PC-3 (cell line): ENCODE results near the gene RRBP1. TPM values are rescaled to one million over a fixed set of nuclear protein-coding genes. Genes with fewer than 3 reads are reported as not detected.

Experiments
- ATAC-seq: fragments of 200-7000 bp; cut with Tn5 transposase; 2 replicates; pipeline ENCODE4 v1.9.1; 2020; ENCODE audit warnings: mild to moderate bottlenecking, moderate library complexity
- BruUV-seq: library from RNA; stranded (reverse); fragments of 400-500 nt; replicated peaks from 2 replicates; lab custom pipeline; 2021; lab: Mats Ljungman, UMichigan
- CTCF ChIA-PET: fragments of 300-600 bp; sonication (Branson Sonifier 250); formaldehyde crosslinking; loops from one replicate; lab custom pipeline; 2022; ENCODE audit warnings: antibody characterized with exemption; lab: Charles Lee
- POLR2A ChIA-PET: fragments of 300-600 bp; sonication (Branson Sonifier 250); formaldehyde crosslinking; loops from one replicate; lab custom pipeline; 2022; ENCODE audit warnings: antibody characterized with exemption; ENCODE audit not compliant: unreplicated experiment; lab: Charles Lee
- DNase-seq: peaks from one replicate; pipeline ENCODE4 v3.0.0-alpha.2; 2015
- H2AFZ ChIP-seq: fragments of 300-600 bp; sonication (generic); 2 replicates; pipeline ENCODE4 v1.6.0; 2016; ENCODE audit warnings: antibody characterized with exemption, low read length
- H3F3A ChIP-seq: fragments of 300-600 bp; sonication (generic); one replicate; pipeline ENCODE4 v1.6.0; 2017; ENCODE audit warnings: antibody characterized with exemption, low read length, control low read depth, mild to moderate bottlenecking; ENCODE audit not compliant: unreplicated experiment
- H3K27ac ChIP-seq: fragments of 300-600 bp; sonication (generic); 2 replicates; pipeline ENCODE4 v1.5.1; 2016; ENCODE audit warnings: mild to moderate bottlenecking, low read length
- H3K27me3 ChIP-seq: fragments of 300-600 bp; sonication (generic); 2 replicates; pipeline ENCODE4 v1.6.1; 2016; ENCODE audit warnings: low read length, mixed read lengths
- H3K36me3 ChIP-seq: fragments of 300-600 bp; sonication (generic); 2 replicates; pipeline ENCODE4 v1.6.1; 2016; ENCODE audit warnings: low read depth, mixed run types, low read length, mixed read lengths
- H3K4me1 ChIP-seq: fragments of 300-600 bp; sonication (generic); 2 replicates; pipeline ENCODE4 v1.5.1; 2016; ENCODE audit warnings: low read length; ENCODE audit not compliant: insufficient read depth
- H3K4me2 ChIP-seq: fragments of 300-600 bp; sonication (generic); 2 replicates; pipeline ENCODE4 v1.6.0; 2016; ENCODE audit warnings: low read length
- H3K4me3 ChIP-seq: fragments of 300-600 bp; sonication (generic); 2 replicates; pipeline ENCODE4 v1.5.1; 2016; ENCODE audit warnings: mild to moderate bottlenecking, low read length, mixed read lengths
- H3K79me2 ChIP-seq: fragments of 300-600 bp; sonication (generic); 2 replicates; pipeline ENCODE4 v1.6.1; 2017; ENCODE audit warnings: low read length, mixed read lengths
- H3K9ac ChIP-seq: fragments of 300-600 bp; sonication (generic); 2 replicates; pipeline ENCODE4 v1.6.0; 2016; ENCODE audit warnings: mild to moderate bottlenecking, low read length
- H3K9me2 ChIP-seq: fragments of 300-600 bp; sonication (generic); replicated peaks from 2 replicates; pipeline ENCODE4 v1.6.1; 2016; ENCODE audit warnings: mixed run types, low read length, mixed read lengths
- H3K9me3 ChIP-seq: fragments of 300-600 bp; sonication (generic); 2 replicates; pipeline ENCODE4 v1.6.1; 2016; ENCODE audit warnings: low read length, mixed read lengths
- H4K20me1 ChIP-seq: fragments of 300-600 bp; sonication (generic); 2 replicates; pipeline ENCODE4 v1.6.1; 2016; ENCODE audit warnings: low read length, mixed read lengths
- EZH2 ChIP-seq: fragments of 300-600 bp; sonication (generic); IDR thresholded peaks from one replicate; pipeline ENCODE4 v1.6.1; 2017; ENCODE audit warnings: antibody characterized with exemption, mild to moderate bottlenecking, low read length; ENCODE audit not compliant: unreplicated experiment
- EZH2phosphoT487 ChIP-seq: fragments of 300-600 bp; sonication (generic); IDR thresholded peaks from 2 replicates; pipeline ENCODE4 v1.6.1; 2018; ENCODE audit warnings: mild to moderate bottlenecking, antibody characterized with exemption, low read length, borderline replicate concordance
- intact Hi-C: fragments of 100-400 bp; cut with micrococcal nuclease; formaldehyde crosslinking; loops from 2 replicates; pipeline ENCODE4 v1.9.0; 2023
- total RNA-seq: library from RNA; depleted of rRNA; stranded (reverse); fragments of >200 nt; gene quantifications from 2 replicates; pipeline ENCODE4 v1.2.3, GENCODE V29; 2014
- TF ChIP-seq, protein P1 (sequence below): fragments of 300-600 bp; sonication (generic); conservative IDR thresholded peaks from 2 replicates; pipeline ENCODE4 v1.5.1; 2017; ENCODE audit warnings: antibody characterized with exemption, low read depth, mild to moderate bottlenecking, low read length

Gene RRBP1
- total RNA-seq, 1 experiment from 2014 or later, result 176 TPM

DNA sequence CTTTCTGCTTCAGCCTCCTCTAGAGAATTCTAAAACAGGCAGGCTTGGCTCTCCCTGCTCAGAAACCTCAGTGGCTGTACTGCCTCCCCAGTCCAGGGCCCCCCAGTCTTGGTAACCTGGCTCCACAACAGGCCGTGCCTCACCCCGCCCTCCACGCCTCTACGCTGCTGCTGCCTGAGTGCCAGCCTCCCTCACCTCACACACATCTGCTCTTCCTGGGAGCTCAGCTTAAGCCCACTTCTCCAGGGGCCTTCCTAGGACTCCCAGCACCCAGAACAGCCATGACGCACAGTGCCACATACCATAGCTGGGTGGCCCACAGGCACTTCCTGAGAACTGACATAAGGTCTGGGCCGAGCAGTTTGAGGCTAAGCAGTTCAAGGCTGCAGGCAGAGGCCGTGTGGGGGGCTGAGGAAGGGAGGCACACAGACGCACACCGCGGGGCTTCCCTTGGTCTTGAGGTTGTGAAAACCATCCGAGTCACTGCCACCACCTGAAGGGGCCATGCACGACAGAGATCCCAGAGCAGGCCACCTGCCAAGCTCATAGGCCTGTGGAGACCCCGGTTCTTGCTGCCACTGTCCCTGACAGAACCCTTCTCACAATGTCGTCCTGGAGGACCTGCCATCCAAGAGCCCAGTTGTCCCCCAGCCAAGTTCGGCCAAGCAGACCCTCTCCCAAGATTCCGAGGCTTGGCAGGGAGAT, 69.6 kb downstream of the RRBP1 start:
- Histone ChIP-seq H3K9me3 (no peaks in the 10 kb centered on the region), H3K4me1 (no peaks in the 10 kb centered on the region), H3K27me3 (no peaks in the 10 kb centered on the region), H3K4me3 (no peak overlapping the region), H3K9ac (no peak overlapping the region), H3K36me3 (peaks cover 35% of the 10 kb centered on the region), H3K9me2 (no peaks in the 10 kb centered on the region), H4K20me1 (no peaks in the 10 kb centered on the region), H2AFZ (no peak overlapping the region), H3F3A (no peaks in the 10 kb centered on the region), H3K79me2 (no peaks in the 10 kb centered on the region), H3K4me2 (no peak overlapping the region), H3K27ac (no peak overlapping the region)
- DNase-seq (no peak), ATAC-seq (peak; percentile 8)
- TF ChIP-seq EZH2phosphoT487 (no peak), EZH2 (no peak)
- TF ChIP-seq, protein P1, sequence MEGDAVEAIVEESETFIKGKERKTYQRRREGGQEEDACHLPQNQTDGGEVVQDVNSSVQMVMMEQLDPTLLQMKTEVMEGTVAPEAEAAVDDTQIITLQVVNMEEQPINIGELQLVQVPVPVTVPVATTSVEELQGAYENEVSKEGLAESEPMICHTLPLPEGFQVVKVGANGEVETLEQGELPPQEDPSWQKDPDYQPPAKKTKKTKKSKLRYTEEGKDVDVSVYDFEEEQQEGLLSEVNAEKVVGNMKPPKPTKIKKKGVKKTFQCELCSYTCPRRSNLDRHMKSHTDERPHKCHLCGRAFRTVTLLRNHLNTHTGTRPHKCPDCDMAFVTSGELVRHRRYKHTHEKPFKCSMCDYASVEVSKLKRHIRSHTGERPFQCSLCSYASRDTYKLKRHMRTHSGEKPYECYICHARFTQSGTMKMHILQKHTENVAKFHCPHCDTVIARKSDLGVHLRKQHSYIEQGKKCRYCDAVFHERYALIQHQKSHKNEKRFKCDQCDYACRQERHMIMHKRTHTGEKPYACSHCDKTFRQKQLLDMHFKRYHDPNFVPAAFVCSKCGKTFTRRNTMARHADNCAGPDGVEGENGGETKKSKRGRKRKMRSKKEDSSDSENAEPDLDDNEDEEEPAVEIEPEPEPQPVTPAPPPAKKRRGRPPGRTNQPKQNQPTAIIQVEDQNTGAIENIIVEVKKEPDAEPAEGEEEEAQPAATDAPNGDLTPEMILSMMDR, result no peak
- intact Hi-C loops, result no loop called here
- BruUV-seq, result no TSS peak
- ChIA-PET POLR2A (no interaction called here), CTCF (no interaction called here)

DNA sequence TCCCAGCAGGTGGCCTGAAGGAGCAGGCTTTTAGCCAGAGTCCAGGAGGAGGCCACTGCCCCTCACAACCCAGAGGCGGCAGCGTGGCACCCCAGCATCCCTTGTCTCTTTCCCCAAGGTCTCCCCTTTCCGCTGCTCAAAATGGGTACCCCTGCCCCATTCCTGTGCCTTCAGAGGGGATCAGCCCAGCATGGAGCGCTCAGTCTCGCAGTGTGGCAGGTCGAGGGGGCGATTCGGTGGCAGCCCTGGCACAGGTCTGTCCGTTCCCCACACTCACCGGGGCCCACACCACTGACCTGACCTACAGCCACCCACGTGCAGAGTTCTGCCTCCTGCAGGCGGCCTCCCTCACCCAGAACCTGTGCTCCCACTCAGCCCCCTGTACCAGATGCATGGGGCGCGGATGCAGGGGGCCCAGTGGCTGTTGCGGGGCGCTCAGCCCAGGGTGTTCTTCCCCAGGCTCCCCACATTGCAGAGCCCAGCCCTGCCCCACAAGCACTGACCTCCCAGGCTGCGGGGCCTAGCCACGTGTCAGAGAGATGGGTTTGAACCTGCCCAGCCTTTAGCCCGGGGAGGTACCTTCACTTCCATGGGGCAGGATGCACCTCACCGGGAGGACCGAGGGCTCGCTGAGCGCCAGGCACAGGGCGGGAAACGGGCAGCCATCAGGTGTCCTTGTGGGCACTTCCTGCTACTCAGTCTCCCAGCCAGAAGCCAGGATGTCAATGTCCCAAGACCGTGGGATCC, 70.3 kb downstream of the RRBP1 start:
- Histone ChIP-seq H3K27me3 (no peaks in the 10 kb centered on the region), H3K9me2 (no peaks in the 10 kb centered on the region), H3F3A (no peaks in the 10 kb centered on the region), H3K36me3 (peaks cover 33% of the 10 kb centered on the region), H2AFZ (no peak overlapping the region), H3K9ac (no peak overlapping the region), H3K9me3 (no peaks in the 10 kb centered on the region), H3K4me1 (no peaks in the 10 kb centered on the region), H3K4me2 (no peak overlapping the region), H4K20me1 (no peaks in the 10 kb centered on the region), H3K27ac (no peak overlapping the region), H3K4me3 (no peak overlapping the region), H3K79me2 (0 out of 2 replicates have a peak, but pooled peaks cover 3% of the 10 kb centered on the region)
- DNase-seq, result peak; percentile 56
- no peak for TF ChIP-seq EZH2
- TF ChIP-seq EZH2phosphoT487, result no peak
- TF ChIP-seq, protein P1, result peak; percentile 66
- ATAC-seq, result peak; percentile 6
- BruUV-seq, result no TSS peak
- CTCF ChIA-PET, result no interaction called here
- POLR2A ChIA-PET, result no interaction called here
- intact Hi-C loops, result no loop called here

DNA sequence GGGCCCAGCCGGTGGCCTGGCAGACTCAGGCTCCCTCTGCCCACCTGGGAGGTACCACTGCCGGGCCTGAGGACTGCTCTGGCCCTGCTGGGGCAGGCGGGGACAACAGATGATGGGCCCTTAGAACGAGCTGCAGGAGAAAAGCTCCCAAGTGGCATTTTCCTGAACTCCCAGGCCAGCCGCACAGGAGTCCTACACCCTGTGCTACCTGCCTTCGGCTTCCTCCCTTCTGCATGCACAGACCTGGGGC, 70.8 kb downstream of the RRBP1 start:
- TF ChIP-seq EZH2 (no peak), EZH2phosphoT487 (no peak)
- TF ChIP-seq, protein P1, result no peak
- ATAC-seq, result peak; percentile 74
- no TSS peak for BruUV-seq
- no peak overlapping the region for H3K4me2 ChIP-seq
- H2AFZ ChIP-seq, result no peak overlapping the region
- no peaks in the 10 kb centered on the region for H3K9me2 ChIP-seq
- H3K79me2 ChIP-seq, result 0 out of 2 replicates have a peak, but pooled peaks cover 3% of the 10 kb centered on the region
- H3K9me3 ChIP-seq, result no peaks in the 10 kb centered on the region
- H3K4me1 ChIP-seq, result no peaks in the 10 kb centered on the region
- no peak overlapping the region for H3K27ac ChIP-seq
- no peaks in the 10 kb centered on the region for H3K27me3 ChIP-seq
- no peaks in the 10 kb centered on the region for H4K20me1 ChIP-seq
- POLR2A ChIA-PET, result no interaction called here
- CTCF ChIA-PET, result interaction anchor here (1.3 kb wide), 1 partner anchor 71 kb away, joined by 4 read pairs; no protein-coding TSS in a partner anchor
- peaks cover 31% of the 10 kb centered on the region for H3K36me3 ChIP-seq
- no peaks in the 10 kb centered on the region for H3F3A ChIP-seq
- intact Hi-C loops, result no loop called here
- DNase-seq, result no peak
- no peak overlapping the region for H3K9ac ChIP-seq
- no peak overlapping the region for H3K4me3 ChIP-seq
